NCI-H2029 treated with DMSO at 0.1 percent for 48 hours (cell line): ENCODE measurements around the gene RPTOR.

ENCODE experiments used
- DNase-seq: peaks from one replicate; lab custom pipeline; 2025; lab: John Stamatoyannopoulos, UW

RPTOR gene

DNA sequence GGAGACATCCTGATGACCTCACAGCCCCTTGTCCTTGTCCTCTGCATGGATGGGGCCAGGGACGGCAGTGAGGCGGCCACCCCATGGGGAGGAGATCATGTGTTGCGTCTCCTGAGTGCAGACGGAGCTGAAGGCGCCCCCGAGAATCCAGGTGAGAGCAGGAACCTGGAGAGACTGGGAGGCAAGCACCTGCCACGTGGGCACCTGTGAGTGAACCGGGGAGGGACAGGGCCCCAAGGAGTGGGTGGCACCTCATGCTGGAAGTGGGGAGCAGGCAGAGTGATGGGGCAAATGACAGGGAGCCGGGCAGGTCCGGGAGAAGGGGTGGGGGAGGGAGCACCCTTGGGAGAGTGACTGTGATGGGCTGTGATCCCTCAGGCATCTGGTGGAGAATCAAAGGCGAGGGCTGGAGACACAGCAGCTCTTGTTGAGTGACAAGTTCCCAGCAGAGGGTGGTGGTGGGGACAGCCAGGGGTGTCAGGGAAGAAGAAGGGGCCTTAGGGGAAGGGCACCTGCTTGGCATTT lies 272.7 kb downstream of the RPTOR start:
- DNase-seq = no peak

GRCh38 chr17:80817861-80818260 lies 273.2 kb downstream of the RPTOR start:
- no peak for DNase-seq

- DNase-seq = no peak
Observed at GRCh38 chr17:80818871-80819270, 274.2 kb downstream of the RPTOR start.

DNA sequence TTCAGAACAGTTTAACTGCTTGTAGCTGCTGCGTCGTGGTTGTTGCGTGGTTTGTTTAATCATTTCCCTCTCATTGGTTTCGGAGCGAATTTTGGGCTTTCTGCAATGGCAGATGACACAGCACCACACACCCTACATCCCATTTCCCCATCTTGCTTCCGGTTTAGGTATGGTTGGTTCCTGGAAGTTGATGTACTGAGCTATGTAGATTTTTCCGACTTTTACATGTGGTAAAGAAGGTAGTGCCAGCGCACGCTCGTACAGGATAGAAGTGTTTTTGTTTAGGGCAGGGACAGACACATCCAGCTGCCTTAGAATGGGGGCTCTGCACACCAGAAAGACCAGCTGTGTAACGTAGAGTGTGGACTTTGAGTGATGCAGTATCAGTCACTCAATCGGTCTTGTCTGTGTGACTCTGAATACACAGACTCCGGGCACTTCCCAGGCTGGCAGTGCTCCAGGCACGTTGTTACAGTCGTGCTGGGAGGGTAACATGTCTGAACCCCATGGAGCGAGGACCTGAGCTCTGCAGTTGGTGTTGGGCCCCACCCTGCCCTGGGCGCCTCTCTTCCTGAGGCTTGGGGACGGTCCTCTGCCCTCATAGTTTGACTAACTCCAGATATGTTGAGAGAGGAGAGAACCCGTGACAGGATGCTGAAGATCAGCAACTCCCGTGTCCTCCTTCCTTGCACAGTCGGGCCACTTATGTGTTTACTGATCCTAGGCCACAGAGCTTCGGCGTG lies 275.0 kb downstream of the RPTOR start:
- no peak for DNase-seq

DNA sequence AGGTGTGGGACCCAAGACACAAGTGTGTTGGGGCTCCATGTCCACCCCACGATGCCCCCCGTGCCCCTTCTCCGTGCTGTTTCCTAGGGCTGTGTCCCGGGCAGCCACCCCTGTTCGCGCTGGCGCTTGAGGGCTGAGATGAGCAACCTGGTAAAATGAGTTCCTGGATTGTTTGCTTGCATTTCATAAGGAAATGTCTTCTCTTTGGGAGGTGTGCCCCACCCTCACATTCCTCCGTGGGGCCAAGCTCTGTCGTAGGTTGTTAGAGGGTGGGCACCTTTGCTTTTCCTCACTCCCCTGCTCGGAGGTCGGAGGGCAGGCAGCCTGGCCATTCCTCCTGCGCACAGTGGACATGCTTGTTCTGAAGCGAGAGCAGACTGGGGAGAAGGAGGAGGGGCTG lies 275.7 kb downstream of the RPTOR start:
- DNase-seq = no peak

DNA sequence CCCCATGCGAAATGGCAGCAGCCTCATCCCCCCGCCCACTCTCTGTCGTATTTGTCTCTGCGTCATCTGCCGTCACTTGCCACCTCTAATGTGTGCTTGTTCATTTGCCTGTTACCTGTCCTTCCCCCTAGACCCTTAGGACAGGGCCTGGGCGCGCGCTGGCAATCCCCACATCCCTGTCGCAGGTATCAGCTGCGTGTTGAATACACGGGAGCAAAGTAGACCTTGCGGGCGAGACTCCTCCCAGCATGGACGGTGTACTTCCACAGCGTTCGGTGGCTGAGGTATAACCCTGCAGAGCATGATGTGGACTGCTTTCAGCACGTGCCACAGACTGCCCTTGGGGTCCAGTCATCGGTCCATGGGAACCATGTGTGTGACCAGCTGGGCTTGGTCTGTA lies 276.9 kb downstream of the RPTOR start:
- DNase-seq = no peak

- DNase-seq = no peak
Observed at GRCh38 chr17:80822021-80822699, 277.5 kb downstream of the RPTOR start.

DNA sequence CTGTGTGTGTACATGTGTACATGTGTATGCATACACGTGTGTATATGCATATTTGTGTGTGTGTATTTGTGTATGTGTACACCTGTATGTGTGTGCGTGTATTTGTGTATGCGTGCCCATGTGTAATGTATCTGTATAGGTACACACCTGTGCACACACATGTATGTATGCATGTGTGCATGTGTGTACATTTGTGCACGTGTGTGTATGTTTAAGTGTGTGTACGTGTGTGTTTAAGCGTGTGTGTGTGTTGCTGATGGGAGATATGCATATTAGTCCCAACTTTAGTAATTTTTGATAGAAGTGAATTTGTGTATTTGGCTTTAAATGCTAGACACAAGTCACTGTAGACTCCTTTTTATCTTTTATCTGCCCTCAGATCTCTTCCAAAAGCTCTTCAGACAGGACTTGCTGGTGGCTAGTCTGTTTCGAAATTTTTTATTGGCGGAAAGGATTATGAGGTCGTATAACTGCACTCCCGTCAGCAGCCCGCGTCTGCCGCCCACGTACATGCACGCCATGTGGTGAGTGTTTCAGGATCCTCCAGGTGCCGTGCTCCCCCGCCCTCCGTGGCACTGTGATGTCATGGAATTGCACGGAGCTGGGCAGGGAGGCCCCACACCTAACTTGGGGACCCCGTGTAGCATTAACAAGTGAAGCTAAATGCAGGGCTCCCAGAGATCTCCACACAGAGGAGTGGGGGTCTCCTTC lies 278.2 kb downstream of the RPTOR start:
- DNase-seq = no peak

- DNase-seq = no peak
Observed at GRCh38 chr17:80824549-80825470, 280.2 kb downstream of the RPTOR start.

DNA sequence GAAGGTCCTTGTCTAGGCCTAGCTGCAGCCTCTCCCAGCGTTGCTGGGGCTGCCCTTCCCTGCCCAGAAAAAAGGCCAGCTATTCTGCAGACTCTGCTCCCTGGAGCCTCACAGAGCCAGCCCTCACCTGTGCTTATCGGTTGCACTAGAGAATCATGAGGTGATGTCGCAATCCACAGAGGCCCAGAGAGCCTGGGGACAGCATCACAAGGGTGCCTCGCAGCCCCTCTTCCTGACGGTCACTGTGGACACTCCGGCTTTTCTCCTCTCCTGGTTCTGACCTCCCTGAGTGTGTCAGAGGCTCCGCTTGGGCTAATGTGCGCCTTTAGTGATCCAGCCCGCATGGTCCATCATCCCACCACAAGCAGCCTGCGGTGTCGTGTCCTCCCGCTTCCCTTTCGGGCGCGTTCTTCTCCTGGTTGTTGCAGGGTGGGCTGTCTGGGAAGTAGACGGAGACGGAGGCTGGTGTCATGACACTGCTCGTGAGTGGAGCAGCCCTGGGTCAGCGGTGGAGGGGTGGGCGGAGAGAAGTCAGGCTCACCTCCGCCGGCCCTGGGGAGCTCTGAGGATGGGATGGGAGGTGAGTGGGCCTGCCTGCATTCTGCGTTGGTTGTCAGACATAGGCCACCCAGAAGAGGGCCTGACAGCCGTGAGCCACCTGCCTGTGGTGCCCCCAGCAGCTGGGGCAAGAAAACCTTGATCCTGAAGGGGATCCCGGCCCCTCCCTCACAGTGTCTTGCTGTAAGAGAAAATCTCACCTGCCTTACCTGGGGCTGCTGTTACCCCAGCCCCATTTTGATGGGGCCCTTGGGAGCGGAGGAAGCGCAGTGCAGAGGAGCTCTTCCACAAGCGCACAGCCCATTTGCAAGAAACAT lies 281.1 kb downstream of the RPTOR start:
- DNase-seq = no peak

DNA sequence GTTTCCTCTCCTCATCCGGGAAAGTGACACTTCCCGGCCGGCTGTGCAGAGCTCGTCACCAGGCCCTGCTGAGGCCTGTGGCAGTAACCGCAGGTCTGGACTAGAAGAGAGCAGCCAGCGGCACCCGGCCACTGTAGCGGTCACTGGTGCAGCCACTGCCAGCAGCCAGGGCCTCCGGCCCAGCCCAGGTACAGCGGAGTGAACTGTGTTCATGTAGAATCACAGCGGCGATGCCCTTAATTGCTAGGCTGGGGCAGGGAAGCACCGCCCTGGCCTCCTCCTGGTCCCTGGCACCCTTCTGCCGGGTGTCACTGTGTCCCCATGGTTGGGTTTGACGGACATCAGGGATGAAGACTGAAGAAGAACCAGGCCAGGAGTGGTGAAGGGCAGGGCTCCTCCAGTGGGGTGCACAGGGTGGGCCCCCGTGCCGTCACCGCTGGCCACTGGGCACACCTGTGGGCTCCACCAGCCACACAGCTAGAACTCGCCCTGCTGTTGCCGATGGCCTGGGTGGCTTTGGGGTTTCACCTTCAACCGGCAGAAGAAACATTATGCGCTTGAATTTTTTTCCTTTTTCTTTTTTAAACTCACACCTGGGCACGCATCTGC lies 281.8 kb downstream of the RPTOR start:
- no peak for DNase-seq

DNA sequence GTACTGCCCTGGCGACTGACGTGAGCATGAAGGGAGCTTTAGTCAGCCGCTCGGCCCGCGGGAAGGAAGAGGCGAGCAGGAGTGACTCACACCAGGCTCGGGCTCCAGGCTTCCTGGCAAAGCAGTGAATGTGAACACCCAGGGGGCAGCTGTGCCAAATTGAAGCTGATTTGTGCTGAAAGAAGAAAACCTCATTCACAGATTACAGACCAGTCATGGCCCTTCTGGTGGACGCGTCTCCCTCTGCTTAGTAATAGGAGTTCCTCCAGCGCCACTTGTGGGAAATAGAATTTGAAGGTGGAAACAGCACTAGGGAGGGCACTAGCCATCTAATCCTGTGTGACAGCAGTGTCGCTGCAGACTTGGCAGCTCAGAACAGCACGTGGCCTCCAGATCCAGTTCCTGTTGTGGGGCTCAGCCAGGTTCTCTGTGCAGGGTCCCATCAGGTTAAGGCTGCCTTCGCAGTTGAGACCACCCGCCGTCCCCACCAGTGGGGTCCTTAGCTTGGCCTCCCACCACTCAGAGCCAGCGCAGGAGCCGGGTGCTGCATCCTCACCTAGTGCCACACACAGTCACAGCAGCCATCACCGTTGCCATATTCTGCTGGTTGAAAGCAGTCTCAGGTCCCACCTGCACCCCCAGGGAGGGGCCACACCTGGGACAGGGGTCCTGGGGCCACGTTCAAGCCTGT lies 282.5 kb downstream of the RPTOR start:
- DNase-seq = no peak

GRCh38 chr17:80827646-80828643 lies 283.3 kb downstream of the RPTOR start:
- DNase-seq = no peak

DNA sequence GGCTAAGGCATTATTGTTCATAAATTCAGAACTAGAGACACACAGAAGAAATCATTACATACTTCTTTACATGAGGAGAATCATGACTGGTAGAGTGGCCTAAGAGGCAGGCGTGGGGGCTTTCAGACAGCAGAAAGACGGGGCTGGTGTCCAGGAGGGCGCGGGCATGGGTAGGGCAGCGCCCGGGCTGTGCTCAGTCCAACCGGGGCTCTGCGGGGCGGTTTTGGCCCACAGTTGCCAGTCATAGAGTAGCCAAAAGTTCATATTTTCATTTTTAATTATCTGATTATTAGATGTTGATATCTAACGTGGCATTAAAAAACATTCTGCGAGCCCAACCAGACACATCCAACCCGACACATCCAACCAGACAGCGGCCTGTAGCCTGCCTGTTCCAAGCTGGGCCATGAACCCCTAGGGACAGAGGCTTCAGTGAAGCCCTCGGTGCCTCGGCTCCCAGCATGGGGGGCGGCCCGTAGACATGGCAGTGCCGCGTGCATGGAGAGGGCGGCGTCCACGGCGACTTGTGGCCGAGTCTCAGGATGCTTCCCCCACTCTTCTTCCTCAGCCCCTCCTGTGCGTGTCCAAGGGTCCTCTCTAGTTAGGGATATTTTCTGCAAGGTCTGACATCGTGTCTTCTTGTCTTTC lies 284.7 kb downstream of the RPTOR start:
- no peak for DNase-seq

DNA sequence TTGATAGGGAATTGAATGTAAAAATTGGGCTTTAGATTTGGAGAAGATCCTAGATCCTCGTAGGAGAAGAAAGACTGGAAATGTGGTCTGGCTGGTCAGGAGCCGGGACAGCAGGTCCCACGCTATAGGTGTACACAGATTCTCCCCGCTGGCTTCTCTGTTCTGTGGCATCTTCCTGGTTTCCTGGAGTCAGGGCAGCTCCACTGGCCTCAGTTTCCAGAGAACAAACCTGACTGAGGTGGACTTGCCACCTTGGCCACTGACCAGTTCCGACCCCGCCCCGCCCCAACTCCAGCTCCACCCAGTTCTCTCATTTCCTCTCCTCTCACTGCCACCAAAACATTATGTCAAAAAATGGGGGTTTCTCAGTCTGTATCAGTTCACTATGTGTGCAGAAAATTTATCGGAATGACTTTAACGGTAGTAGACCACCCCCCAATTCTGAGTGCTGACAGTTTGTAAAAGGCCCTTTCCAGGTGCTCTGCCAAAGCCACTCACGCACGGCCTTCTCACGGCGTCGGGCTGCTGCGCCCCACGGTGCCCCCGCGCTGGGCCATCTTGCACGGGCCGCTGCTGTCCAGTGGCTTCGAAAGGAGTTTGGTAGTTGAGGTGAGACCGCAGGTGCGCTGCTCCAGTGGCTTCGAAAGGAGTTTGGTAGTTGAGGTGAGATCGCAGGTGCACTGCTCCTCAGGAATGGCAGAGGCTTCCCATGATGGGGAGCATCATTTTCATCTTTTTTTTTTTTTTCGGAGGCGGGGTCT lies 285.6 kb downstream of the RPTOR start:
- DNase-seq = no peak

GRCh38 chr17:80831491-80831890 lies 286.9 kb downstream of the RPTOR start:
- DNase-seq = no peak

- DNase-seq = no peak
Observed at GRCh38 chr17:80832266-80832676, 287.6 kb downstream of the RPTOR start.
